RWPE2 (cell line): ENCODE measurements around the gene METAP1D.

Source experiments
- ATAC-seq: fragments of 200-7000 bp; cut with Tn5 transposase; 3 replicates; pipeline ENCODE4 v1.9.1; 2021; ENCODE audit warnings: low read depth
- DNase-seq: peaks from one replicate; pipeline ENCODE4 v3.0.0-alpha.2; 2020; ENCODE audit warnings: low spot score
- H3K27ac ChIP-seq: fragments of 450-650 bp; 2 replicates; pipeline ENCODE4 v1.5.1; 2017; ENCODE audit warnings: mild to moderate bottlenecking; ENCODE audit not compliant: poor library complexity, severe bottlenecking
- H3K27me3 ChIP-seq: fragments of 250-450 bp; sonication (Bioruptor Pico); 2 replicates; pipeline ENCODE4 v1.5.1; 2021; ENCODE audit warnings: mild to moderate bottlenecking, moderate library complexity; ENCODE audit not compliant: insufficient read depth, poor library complexity, severe bottlenecking
- H3K36me3 ChIP-seq: fragments of 250-450 bp; sonication (Bioruptor Pico); 2 replicates; pipeline ENCODE4 v1.5.1; 2020; ENCODE audit warnings: low read depth, mild to moderate bottlenecking, moderate library complexity
- H3K4me1 ChIP-seq: fragments of 250-450 bp; sonication (Bioruptor Pico); 2 replicates; pipeline ENCODE4 v1.5.1; 2021; ENCODE audit warnings: mild to moderate bottlenecking, moderate library complexity; ENCODE audit not compliant: insufficient read depth, poor library complexity, severe bottlenecking
- H3K4me3 ChIP-seq: fragments of 250-450 bp; sonication (Bioruptor Pico); 2 replicates; pipeline ENCODE4 v1.5.1; 2021; ENCODE audit warnings: mild to moderate bottlenecking, moderate library complexity; ENCODE audit not compliant: severe bottlenecking
- H3K9me3 ChIP-seq: fragments of 250-450 bp; sonication (Bioruptor Pico); 2 replicates; pipeline ENCODE4 v1.5.1; 2021; ENCODE audit warnings: mild to moderate bottlenecking, moderate library complexity; ENCODE audit not compliant: severe bottlenecking
- TF ChIP-seq, protein P1 (sequence below): fragments of 450-650 bp; IDR thresholded peaks from one replicate; pipeline ENCODE4 v1.5.1; 2017; ENCODE audit warnings: mild to moderate bottlenecking, moderate library complexity; ENCODE audit not compliant: poor library complexity, severe bottlenecking

Gene METAP1D

GRCh38 chr2:172080641-172081220 is 81.0 kb downstream of the METAP1D start:
- Histone ChIP-seq H3K36me3 (no peaks in the 10 kb centered on the region), H3K4me1 (peaks cover 4% of the 10 kb centered on the region), H3K4me3 (no peak overlapping the region), H3K9me3 (no peaks in the 10 kb centered on the region), H3K27me3 (peaks cover 15% of the 10 kb centered on the region), H3K27ac (no peak overlapping the region)
- DNase-seq = no peak
- TF ChIP-seq, protein P1, sequence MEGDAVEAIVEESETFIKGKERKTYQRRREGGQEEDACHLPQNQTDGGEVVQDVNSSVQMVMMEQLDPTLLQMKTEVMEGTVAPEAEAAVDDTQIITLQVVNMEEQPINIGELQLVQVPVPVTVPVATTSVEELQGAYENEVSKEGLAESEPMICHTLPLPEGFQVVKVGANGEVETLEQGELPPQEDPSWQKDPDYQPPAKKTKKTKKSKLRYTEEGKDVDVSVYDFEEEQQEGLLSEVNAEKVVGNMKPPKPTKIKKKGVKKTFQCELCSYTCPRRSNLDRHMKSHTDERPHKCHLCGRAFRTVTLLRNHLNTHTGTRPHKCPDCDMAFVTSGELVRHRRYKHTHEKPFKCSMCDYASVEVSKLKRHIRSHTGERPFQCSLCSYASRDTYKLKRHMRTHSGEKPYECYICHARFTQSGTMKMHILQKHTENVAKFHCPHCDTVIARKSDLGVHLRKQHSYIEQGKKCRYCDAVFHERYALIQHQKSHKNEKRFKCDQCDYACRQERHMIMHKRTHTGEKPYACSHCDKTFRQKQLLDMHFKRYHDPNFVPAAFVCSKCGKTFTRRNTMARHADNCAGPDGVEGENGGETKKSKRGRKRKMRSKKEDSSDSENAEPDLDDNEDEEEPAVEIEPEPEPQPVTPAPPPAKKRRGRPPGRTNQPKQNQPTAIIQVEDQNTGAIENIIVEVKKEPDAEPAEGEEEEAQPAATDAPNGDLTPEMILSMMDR = no peak
- no peak for ATAC-seq

DNA sequence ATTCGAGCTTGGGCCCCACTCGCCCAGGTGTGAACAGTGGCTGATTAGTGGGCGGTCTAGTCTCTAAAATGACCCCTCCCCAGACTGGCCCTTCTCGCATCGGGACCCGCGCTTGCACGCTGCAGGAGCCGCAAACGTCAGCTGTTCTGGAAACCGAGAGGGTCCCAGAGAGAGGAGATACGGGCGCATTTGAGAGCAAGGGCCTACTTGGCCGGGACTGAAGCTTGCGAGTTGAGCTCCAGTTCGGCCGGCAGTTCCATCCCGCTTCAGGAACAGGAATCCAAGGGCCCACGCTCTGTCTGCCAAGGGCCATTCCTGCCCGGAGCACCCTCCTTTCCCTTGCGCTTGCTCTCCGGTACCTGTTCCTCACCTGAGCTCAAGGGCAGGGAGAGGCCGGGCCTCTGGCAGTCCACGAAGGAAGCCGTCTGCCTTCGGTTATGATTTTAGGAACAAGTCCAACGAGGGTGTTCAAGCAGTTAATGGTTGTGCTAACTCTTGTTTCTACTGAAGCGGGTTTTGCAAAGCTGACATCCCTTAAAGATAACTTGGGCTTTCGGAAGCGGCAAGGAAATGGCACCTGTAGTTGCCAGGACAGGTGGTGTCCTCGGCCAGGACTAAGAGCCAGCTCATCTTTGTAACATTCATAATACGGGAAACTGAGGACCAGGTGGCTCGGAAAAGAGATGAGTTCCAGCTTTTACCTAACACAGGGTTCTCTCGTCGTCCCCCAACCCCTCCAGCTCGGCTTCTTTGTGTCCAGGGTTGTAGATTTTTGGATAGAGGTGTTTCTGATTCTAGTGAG is 81.7 kb downstream of the METAP1D start:
- Histone ChIP-seq H3K27me3 (peaks cover 19% of the 10 kb centered on the region), H3K27ac (no peak overlapping the region), H3K9me3 (no peaks in the 10 kb centered on the region), H3K36me3 (no peaks in the 10 kb centered on the region), H3K4me3 (no peak overlapping the region), H3K4me1 (peaks cover 4% of the 10 kb centered on the region)
- TF ChIP-seq, protein P1 = no peak
- no peak for DNase-seq
- ATAC-seq = no peak

DNA sequence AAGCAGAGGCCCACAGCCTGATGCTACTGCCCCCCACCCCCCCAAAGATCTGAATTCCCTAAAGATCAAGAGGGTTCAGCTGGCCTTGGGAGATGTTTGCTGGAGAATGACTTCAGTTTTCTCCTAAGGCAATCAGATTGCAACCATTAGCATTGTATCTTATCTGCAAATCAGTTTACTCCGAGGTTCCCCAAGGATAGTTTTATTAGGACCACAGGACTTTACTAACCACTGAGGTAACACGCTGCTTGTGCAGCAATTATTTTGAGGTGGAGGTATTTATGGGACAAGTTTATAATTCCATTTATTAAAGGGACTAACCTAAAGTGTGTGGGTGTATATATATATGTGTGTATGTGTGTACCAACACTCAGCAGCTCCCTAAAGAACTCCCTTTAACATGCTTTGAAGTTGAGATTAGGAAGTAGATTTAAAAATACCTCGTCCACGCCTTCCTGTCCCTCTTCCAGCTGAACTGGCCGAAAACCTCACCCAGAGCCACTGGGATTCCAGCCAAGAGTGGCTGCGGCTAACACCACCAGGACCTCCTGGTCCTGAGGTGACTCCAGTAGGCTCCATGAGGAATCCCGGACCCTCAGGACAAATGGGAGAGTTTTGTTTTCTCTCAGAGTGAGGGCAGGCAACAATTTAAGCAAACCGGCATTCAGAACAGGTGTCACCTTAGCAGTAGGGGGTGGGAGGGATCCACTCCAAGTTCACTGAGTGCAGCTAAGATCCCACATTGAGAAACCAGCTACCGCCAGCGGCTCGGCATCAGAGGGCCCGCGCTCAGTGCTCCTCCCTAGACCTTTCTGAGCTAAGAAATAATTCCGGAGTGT is 82.6 kb downstream of the METAP1D start:
- peaks cover 4% of the 10 kb centered on the region for H3K4me1 ChIP-seq
- ATAC-seq (no peak), DNase-seq (no peak)
- H3K9me3 ChIP-seq = no peaks in the 10 kb centered on the region
- H3K36me3 ChIP-seq = no peaks in the 10 kb centered on the region
- TF ChIP-seq, protein P1 = no peak
- no peak overlapping the region for H3K4me3 ChIP-seq
- H3K27ac ChIP-seq = no peak overlapping the region
- peaks cover 28% of the 10 kb centered on the region for H3K27me3 ChIP-seq

- ATAC-seq (no peak), DNase-seq (peak; percentile 63)
- Histone ChIP-seq H3K4me3 (no peak overlapping the region), H3K27me3 (peaks cover 29% of the 10 kb centered on the region), H3K9me3 (no peaks in the 10 kb centered on the region), H3K27ac (no peak overlapping the region), H3K4me1 (peaks cover 4% of the 10 kb centered on the region), H3K36me3 (no peaks in the 10 kb centered on the region)
- TF ChIP-seq, protein P1 = no peak
Observed at GRCh38 chr2:172082944-172083627, 83.3 kb downstream of the METAP1D start.
